Esophagus squamous epithelium (tissue), 4 donors: ENCODE measurements around the gene IFT122.

Experiments
- POLR2A ChIP-seq, 4 donors: fragments of 450-650 bp; IDR thresholded peaks; one replicate each; pipeline ENCODE4 v1.6.1; 2017; ENCODE audit warnings: antibody characterized with exemption in 4 of 4, mild to moderate bottlenecking in 4 of 4, moderate library complexity in 3 of 4
- TF ChIP-seq, protein P1 (sequence below), 6 experiments: fragments of 450-650 bp in 4 of 6; fragments of 200-600 bp in 2 of 6; sonication (generic) in 2 of 6; IDR thresholded peaks; one replicate each; pipeline ENCODE4 v1.5.1; 2016 to 2019; ENCODE audit warnings: antibody characterized with exemption in 6 of 6, mild to moderate bottlenecking in 4 of 6, moderate library complexity in 4 of 6

- TF ChIP-seq, protein P1, sequence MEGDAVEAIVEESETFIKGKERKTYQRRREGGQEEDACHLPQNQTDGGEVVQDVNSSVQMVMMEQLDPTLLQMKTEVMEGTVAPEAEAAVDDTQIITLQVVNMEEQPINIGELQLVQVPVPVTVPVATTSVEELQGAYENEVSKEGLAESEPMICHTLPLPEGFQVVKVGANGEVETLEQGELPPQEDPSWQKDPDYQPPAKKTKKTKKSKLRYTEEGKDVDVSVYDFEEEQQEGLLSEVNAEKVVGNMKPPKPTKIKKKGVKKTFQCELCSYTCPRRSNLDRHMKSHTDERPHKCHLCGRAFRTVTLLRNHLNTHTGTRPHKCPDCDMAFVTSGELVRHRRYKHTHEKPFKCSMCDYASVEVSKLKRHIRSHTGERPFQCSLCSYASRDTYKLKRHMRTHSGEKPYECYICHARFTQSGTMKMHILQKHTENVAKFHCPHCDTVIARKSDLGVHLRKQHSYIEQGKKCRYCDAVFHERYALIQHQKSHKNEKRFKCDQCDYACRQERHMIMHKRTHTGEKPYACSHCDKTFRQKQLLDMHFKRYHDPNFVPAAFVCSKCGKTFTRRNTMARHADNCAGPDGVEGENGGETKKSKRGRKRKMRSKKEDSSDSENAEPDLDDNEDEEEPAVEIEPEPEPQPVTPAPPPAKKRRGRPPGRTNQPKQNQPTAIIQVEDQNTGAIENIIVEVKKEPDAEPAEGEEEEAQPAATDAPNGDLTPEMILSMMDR (IDR thresholded peaks at IDR 0.05), result no peak
- no peak for TF ChIP-seq POLR2A (IDR thresholded peaks at IDR 0.05)
Measured at GRCh38 chr3:129467932-129468331, 27.9 kb downstream of the IFT122 start.
